Stimulated activated naive CD8-positive, alpha-beta T cell treated with anti-CD3 and anti-CD28 coated beads, Interleukin-15, Interleukin-2, amounts not matched to agents 100 ng/mL and 50 ng/mL, for 24 hours (primary cell): Measurements from ENCODE around the gene GNL3L.
"Not testable (repeated sequence)": the region's sequence is repeated elsewhere in the genome, so short reads cannot be mapped to it uniquely, and the experiment has no call there.

Experiments used
- H3K27ac Mint-ChIP-seq: one replicate; pipeline ENCODE4 v1.8.0; 2021; ENCODE audit warnings: mild to moderate bottlenecking, mixed read lengths
- H3K27me3 Mint-ChIP-seq: one replicate; pipeline ENCODE4 v1.8.0; 2021; ENCODE audit warnings: mixed read lengths
- H3K36me3 Mint-ChIP-seq: one replicate; pipeline ENCODE4 v1.8.0; 2021; ENCODE audit warnings: low read depth, mixed read lengths
- H3K4me1 Mint-ChIP-seq: one replicate; pipeline ENCODE4 v1.8.0; 2021; ENCODE audit warnings: low read depth, mixed read lengths
- H3K4me3 Mint-ChIP-seq: one replicate; pipeline ENCODE4 v1.8.0; 2021; ENCODE audit warnings: mild to moderate bottlenecking, mixed read lengths
- H3K9me3 Mint-ChIP-seq: one replicate; pipeline ENCODE4 v1.8.0; 2021; ENCODE audit warnings: mixed read lengths

GNL3L gene

GRCh38 chrX:54529552-54530356 is at the start of gene GNL3L:
Gene GNL3L (plus strand): TSS chrX:54530219. CDS start chrX:54532567, 2,348 bp downstream.
- Mint-ChIP-seq H3K27ac (peak within 1 kb of the TSS; percentile 92), H3K9me3 (peaks cover 6% of the 10 kb centered on the region), H3K36me3 (peaks cover 37% of the 10 kb centered on the region), H3K4me1 (peaks cover 37% of the 10 kb centered on the region), H3K4me3 (peak within 1 kb of the TSS; percentile 90), H3K27me3 (no peaks in the 10 kb centered on the region)

GRCh38 chrX:54482839-54483593 is 47.0 kb upstream of the GNL3L start:
- Mint-ChIP-seq H3K4me1 (no peaks in the 10 kb centered on the region), H3K27me3 (no peaks in the 10 kb centered on the region), H3K36me3 (no peaks in the 10 kb centered on the region), H3K9me3 (no peaks in the 10 kb centered on the region), H3K27ac (no peak overlapping the region), H3K4me3 (no peak overlapping the region)

DNA sequence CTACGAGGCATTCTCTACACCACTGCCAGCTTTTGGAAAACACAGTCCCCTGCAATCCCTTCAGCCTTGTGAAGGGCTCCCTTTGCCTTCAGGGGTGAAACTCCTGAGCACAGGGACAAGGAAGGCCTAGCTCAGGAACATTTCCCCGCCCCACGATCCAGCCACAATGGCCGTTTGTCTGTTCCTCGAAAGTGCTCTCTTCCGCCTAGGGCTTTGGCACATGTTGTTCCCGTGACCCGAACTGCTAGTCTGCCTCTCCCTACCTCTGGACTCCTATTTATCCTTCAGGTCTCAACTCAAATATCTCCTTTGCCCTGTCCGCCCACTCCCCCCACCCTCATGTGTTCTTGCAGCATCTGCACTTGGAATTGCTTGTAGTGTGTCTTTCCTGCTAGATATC is 46.1 kb upstream of the GNL3L start:
- Mint-ChIP-seq H3K9me3 (no peaks in the 10 kb centered on the region), H3K4me1 (no peaks in the 10 kb centered on the region), H3K36me3 (no peaks in the 10 kb centered on the region), H3K27me3 (no peaks in the 10 kb centered on the region), H3K4me3 (no peak overlapping the region), H3K27ac (no peak overlapping the region)

GRCh38 chrX:54484666-54485065 is 45.4 kb upstream of the GNL3L start:
- Mint-ChIP-seq H3K9me3 (no peaks in the 10 kb centered on the region), H3K27me3 (no peaks in the 10 kb centered on the region), H3K4me1 (no peaks in the 10 kb centered on the region), H3K27ac (no peak overlapping the region), H3K4me3 (no peak overlapping the region), H3K36me3 (no peaks in the 10 kb centered on the region)

GRCh38 chrX:54489819-54490218 is 40.2 kb upstream of the GNL3L start:
- not testable (repeated sequence) for H3K27ac Mint-ChIP-seq, H3K9me3 Mint-ChIP-seq, H3K4me1 Mint-ChIP-seq, H3K4me3 Mint-ChIP-seq, H3K36me3 Mint-ChIP-seq
- peaks cover 11% of the 10 kb centered on the region for H3K27me3 Mint-ChIP-seq

DNA sequence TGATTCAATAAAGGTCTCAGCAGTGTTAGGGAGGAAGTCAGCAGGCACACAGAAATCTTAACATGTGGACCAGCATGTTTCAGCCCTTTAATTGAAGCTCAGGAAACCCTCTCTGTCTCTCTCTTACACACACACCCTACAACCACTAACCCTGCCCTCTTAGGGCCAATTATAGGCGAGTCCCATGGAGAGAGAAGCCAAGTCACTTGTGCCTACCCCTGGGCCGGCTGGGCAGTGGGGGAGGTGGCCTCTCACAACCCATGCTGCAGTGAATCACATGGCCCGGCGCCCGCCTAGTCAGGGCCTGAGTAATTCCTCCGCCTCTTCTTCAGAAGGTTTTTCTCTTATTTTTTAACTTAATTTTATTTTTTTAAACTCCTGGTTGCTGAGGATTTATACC is 37.7 kb upstream of the GNL3L start:
- no peak overlapping the region for H3K4me3 Mint-ChIP-seq
- no peaks in the 10 kb centered on the region for H3K36me3 Mint-ChIP-seq
- H3K4me1 Mint-ChIP-seq, result peaks cover 6% of the 10 kb centered on the region
- peaks cover 21% of the 10 kb centered on the region for H3K27me3 Mint-ChIP-seq
- no peak overlapping the region for H3K27ac Mint-ChIP-seq
- no peaks in the 10 kb centered on the region for H3K9me3 Mint-ChIP-seq

- no peaks in the 10 kb centered on the region for H3K36me3 Mint-ChIP-seq
- peaks cover 6% of the 10 kb centered on the region for H3K4me1 Mint-ChIP-seq
- peak overlapping the region; percentile 39 for H3K4me3 Mint-ChIP-seq
- no peaks in the 10 kb centered on the region for H3K9me3 Mint-ChIP-seq
- H3K27me3 Mint-ChIP-seq, result peaks cover 32% of the 10 kb centered on the region
- no peak overlapping the region for H3K27ac Mint-ChIP-seq
Observed at GRCh38 chrX:54494166-54494988, 35.6 kb upstream of the GNL3L start.

DNA sequence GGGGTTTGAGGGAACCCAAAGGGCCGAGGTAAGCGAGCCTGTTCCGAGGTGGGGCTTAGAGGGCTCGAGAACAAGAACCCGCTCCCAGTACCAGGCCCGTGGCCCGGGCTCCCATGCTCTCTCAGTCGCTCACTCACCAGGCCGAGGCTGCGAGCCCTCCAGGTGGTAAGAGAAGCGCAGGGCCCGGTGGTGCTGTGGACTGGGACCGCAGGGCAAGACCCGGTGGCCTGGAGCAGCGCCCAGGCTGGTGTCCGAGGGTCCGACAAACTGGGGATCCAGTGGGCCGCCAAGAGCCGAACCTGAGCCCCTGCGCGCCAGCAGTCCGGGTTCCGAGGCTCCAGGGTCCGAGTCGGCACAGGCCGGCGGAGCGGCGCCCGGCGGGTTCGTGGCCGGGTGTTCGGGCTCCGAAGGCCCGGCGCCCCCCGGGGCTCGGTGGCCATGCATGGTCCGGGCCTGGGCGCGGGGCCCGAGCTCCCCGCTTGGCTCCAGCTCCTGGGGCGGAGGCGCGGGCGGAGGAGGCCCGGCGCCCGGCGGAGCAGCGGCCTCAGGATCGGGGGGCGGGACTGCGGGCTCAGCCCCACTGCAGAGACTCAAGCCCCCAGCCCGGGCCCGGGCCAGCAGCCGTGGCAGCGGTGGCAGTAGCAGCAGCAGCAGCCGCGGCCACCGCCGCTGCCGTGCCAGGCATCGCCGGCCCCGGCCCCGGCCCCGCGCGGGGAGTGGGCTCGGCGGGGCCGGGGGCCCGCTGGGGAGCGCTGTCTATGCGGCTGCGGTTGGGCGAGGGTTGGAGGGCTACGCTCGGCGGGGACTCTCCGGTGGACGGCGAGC is 34.8 kb upstream of the GNL3L start:
- no peaks in the 10 kb centered on the region for H3K36me3 Mint-ChIP-seq

DNA sequence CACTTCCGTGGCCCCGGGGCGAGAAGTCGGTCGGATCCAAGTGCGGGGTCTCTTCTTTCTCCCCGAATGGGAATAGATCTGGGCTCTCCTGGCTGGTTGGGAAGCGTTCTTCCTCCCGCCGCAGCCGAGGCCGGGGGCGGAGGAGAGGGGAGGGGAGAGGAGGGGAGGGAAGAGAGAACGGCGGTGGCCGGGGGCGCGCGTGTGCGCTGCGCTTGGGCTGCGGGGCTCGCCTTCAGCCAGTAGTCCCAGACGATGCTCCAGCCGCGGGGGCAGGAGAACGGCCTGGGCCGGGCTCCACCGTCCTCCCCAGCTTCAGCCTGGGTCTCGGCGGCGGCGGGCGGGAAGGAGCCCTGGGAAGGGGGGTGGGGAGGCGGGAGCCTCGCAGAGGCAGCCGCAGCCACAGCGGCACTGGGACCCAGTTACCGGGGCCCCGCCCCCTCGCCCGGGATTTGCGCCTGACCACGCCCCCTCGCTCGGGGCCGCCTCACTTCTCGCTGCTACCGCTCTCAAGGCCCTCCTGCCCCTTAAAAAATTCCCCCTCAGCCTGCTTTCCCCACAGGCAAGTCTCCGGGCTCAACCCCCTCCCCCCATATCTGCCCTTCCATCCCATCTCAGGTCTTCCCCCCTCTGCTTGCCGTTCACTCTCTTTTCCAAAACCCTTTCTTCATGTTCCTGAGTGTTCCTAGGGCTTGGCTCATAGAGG is 34.1 kb upstream of the GNL3L start, which contains the start of gene FGD1:
TSS of gene FGD1 (minus strand) at position 421 of the 703 bp plus-strand sequence. CDS start 802 bp downstream, outside the sequence.
- Mint-ChIP-seq H3K4me3 (peak within 1 kb of the TSS; percentile 61), H3K36me3 (no peaks in the 10 kb centered on the region), H3K9me3 (no peaks in the 10 kb centered on the region), H3K27ac (no peak within 1 kb of the TSS), H3K27me3 (peaks cover 32% of the 10 kb centered on the region), H3K4me1 (peaks cover 6% of the 10 kb centered on the region)

More for the DNA sequence above, 34.8 kb upstream of the GNL3L start:
- H3K9me3 Mint-ChIP-seq, result no peaks in the 10 kb centered on the region
- peaks cover 6% of the 10 kb centered on the region for H3K4me1 Mint-ChIP-seq
- peaks cover 32% of the 10 kb centered on the region for H3K27me3 Mint-ChIP-seq
- no peak overlapping the region for H3K27ac Mint-ChIP-seq
- peak overlapping the region; percentile 48 for H3K4me3 Mint-ChIP-seq

DNA sequence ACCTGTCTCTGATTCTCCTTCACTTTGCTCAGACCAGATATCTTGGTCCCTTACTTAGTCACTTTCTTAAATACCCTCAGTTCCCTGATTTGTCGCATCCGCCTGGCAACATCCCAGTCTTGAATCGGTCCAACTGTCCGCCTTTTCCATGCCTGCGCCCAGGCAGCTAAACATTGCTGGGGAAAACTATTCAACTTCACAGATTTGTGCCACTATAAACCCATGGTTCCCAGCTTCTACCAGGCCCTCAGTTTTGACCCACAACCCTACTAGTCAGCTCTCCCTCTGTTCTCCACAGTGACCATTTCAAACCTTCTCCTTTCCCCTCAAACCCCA is 33.5 kb upstream of the GNL3L start:
- Mint-ChIP-seq H3K4me1 (peaks cover 6% of the 10 kb centered on the region), H3K36me3 (no peaks in the 10 kb centered on the region), H3K4me3 (peak overlapping the region; percentile 61), H3K27ac (no peak overlapping the region), H3K27me3 (peaks cover 32% of the 10 kb centered on the region), H3K9me3 (no peaks in the 10 kb centered on the region)

DNA sequence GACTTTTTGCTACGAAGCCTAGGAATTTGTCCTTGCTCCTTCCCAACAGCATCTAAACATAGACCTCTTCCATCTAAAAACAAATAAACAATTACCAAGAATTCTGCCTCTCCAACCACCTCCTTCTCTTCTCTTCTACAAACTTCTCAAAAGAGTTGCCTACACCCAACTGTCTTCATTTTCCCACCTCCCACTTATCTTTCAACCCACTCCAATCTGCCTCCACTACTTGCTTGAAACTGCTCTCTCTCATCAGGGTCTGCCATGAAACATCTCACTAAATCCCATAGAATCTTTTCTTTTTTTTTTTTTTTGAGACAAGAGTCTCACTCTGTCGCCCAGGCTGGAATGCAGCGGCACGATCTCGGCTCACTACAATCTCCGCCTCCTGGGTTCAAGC is 33.1 kb upstream of the GNL3L start:
- no peak overlapping the region for H3K27ac Mint-ChIP-seq
- H3K9me3 Mint-ChIP-seq, result no peaks in the 10 kb centered on the region
- peak overlapping the region; percentile 61 for H3K4me3 Mint-ChIP-seq
- H3K36me3 Mint-ChIP-seq, result no peaks in the 10 kb centered on the region
- peaks cover 6% of the 10 kb centered on the region for H3K4me1 Mint-ChIP-seq
- peaks cover 32% of the 10 kb centered on the region for H3K27me3 Mint-ChIP-seq

DNA sequence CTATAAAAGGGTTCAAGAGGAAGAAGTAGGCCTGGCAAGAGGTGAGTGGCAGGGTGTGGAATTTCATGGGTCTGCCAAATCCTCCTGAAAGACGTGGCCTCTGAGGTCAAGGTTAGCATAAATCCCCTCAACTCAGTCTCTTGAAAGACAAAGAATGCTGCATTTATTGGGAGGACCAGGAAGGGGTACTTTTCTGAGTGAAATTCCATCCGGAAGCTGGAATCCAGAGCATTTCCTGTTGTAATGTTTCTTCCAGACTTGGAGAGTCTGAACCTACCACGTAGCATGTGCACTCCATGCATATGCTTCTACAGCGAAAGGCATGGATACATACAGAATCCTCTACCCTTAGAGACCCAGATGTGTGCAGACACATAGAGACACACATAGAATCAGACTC is 20.6 kb upstream of the GNL3L start:
- no peak overlapping the region for H3K27ac Mint-ChIP-seq
- H3K36me3 Mint-ChIP-seq, result no peaks in the 10 kb centered on the region
- H3K4me3 Mint-ChIP-seq, result no peak overlapping the region
- no peaks in the 10 kb centered on the region for H3K9me3 Mint-ChIP-seq
- H3K4me1 Mint-ChIP-seq, result no peaks in the 10 kb centered on the region
- H3K27me3 Mint-ChIP-seq, result peaks cover 7% of the 10 kb centered on the region

GRCh38 chrX:54529151-54529550 is 868 bp upstream of the GNL3L start:
- peak overlapping the region; percentile 78 for H3K27ac Mint-ChIP-seq
- peaks cover 6% of the 10 kb centered on the region for H3K9me3 Mint-ChIP-seq
- H3K36me3 Mint-ChIP-seq, result peaks cover 31% of the 10 kb centered on the region

More at GRCh38 chrX:54529151-54529550, 868 bp upstream of the GNL3L start:
- Mint-ChIP-seq H3K4me1 (peaks cover 31% of the 10 kb centered on the region), H3K27me3 (no peaks in the 10 kb centered on the region), H3K4me3 (peak overlapping the region; percentile 84)
